A673 (cell line): ENCODE results near the gene BMP5.

ENCODE experiments used
- CTCF ChIP-seq: fragments of 300-800, 200-600 bp; sonication (generic); conservative IDR thresholded peaks from 2 replicates; pipeline ENCODE4 v1.5.1; 2017; ENCODE audit warnings: low read depth, mild to moderate bottlenecking, antibody characterized with exemption, low read length, moderate library complexity, mixed read lengths
- EZH2 ChIP-seq: fragments of 200-600 bp; sonication (generic); IDR thresholded peaks from 2 replicates; pipeline ENCODE4 v1.6.1; 2017; ENCODE audit warnings: borderline replicate concordance, low read depth, mild to moderate bottlenecking, mixed read lengths, antibody characterized with exemption, low read length; ENCODE audit not compliant: poor library complexity, severe bottlenecking

- no peak for TF ChIP-seq CTCF
- TF ChIP-seq EZH2 = no peak
Measured at GRCh38 chr6:55772730-55773129, 102.7 kb downstream of the BMP5 start.
